ENCODE measurements around the gene SYT7. TPM values are rescaled to one million over a fixed set of nuclear protein-coding genes. Genes with fewer than 3 reads are reported as not detected.

SYT7 gene
- total and polyA plus RNA-seq, 10 donors, result 0.14 to 5.3 (median 2.3) TPM

DNA sequence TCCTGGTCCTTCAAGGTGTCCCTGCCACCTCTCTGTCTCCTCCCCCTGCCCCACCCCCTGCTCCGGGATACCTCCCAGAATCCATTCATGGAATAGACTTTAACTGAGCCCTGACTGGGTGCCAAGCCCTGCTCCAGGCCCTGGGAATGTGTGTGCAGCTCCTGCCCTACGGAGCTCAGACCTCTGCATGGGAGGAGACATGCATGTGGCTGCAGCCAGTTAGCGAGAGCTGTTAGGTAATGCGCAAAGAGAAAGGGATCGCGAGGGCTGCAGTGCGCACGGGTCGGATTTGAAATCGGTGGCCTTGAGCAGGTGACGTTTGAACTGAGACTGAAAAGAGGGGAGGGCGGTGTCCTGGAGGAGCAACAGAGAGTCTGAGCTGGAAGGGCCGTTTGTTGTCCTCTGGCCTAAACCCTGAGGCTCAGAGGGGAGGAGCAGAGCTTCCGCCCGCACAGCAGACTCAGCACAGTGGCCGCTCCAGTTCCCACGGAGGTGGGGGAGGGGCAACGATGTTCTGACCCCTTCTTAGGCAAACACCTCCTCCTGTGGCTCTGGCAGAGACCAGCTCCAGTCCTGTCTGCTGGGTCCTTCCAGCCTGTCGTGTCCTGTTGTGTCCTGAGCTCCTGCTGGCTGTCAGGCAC, 92.1 kb downstream of the SYT7 start:
- peak overlapping the region in 2 of 8 donors; percentile 2 to 8 for H3K27ac ChIP-seq
- peaks cover 0 to 14% (median 0%) of the 10 kb centered on the region in 6 donors for H3K36me3 ChIP-seq
- H3K27me3 ChIP-seq (replicated peaks in 1 of 7), result no peaks in the 10 kb centered on the region
- TF ChIP-seq POLR2AphosphoS5 (IDR thresholded peaks at IDR 0.05), result peak in 2 of 3 donors; percentile 15 to 22
- no peak for TF ChIP-seq POLR2A (IDR thresholded peaks at IDR 0.05)
- 46 to 57% (median 53%) methylated on average over 18 to 19 of the region's 19 CpGs for WGBS, 5 donors
- peak overlapping the region in 1 of 8 donors; percentile 27 for H3K4me3 ChIP-seq
- peaks cover 0 to 18% (median 9%) of the 10 kb centered on the region in 6 donors for H3K4me1 ChIP-seq
- no peak for DNase-seq
- intact Hi-C loops (cut with DNase I; ENCODE audit: low total_unique reads), result no loop called here
- H3K9me3 ChIP-seq, result no peaks in the 10 kb centered on the region

DNA sequence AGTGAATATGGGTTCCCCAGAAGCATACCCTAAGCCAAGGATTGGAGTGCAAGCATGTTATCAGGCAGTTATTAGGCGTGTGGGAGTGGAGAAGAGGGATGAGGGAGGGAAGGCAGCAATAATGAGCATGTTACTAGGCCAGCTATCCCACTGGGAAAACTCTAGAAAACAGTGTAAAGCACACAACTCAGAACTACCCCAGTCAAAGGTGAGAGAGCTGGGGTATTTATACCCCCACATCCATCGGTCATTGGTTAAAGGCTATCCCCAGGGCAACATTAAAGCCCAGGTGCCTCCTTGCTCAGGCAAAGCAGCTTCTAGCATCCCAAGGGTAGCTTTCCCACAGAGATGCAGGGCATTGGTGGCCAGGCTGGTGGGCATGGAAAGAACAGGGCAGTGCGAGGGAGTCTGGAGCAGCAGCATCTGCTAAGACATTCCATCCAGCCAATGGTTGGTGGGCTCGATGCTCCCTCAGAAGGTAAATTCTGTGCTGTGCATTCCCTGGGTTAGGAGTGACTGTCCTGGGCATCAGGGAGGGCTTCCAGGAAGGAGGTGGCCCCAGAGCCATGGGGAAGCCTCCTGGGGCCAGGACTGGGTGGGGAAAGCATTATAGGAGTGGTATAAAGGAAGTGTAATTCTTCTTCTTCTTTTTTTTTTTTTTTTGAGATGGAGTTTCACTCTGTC, 93.4 kb downstream of the SYT7 start:
- intact Hi-C loops (cut with DNase I; ENCODE audit: low total_unique reads), result no loop called here
- H3K27me3 ChIP-seq (replicated peaks in 1 of 7), result peaks cover 0 to 4% (median 0%) of the 10 kb centered on the region in 7 donors
- 89 to 97% (median 93%) methylated on average over 4 of the region's 4 CpGs for WGBS, 5 donors
- H3K4me3 ChIP-seq, result no peak overlapping the region
- no peak for TF ChIP-seq POLR2AphosphoS5 (IDR thresholded peaks at IDR 0.05)
- TF ChIP-seq, protein P1, sequence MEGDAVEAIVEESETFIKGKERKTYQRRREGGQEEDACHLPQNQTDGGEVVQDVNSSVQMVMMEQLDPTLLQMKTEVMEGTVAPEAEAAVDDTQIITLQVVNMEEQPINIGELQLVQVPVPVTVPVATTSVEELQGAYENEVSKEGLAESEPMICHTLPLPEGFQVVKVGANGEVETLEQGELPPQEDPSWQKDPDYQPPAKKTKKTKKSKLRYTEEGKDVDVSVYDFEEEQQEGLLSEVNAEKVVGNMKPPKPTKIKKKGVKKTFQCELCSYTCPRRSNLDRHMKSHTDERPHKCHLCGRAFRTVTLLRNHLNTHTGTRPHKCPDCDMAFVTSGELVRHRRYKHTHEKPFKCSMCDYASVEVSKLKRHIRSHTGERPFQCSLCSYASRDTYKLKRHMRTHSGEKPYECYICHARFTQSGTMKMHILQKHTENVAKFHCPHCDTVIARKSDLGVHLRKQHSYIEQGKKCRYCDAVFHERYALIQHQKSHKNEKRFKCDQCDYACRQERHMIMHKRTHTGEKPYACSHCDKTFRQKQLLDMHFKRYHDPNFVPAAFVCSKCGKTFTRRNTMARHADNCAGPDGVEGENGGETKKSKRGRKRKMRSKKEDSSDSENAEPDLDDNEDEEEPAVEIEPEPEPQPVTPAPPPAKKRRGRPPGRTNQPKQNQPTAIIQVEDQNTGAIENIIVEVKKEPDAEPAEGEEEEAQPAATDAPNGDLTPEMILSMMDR (IDR thresholded peaks at IDR 0.05 in 8 of 11, conservative IDR thresholded peaks at IDR 0.05 in 3 of 11), result no peak
- no peak for TF ChIP-seq POLR2A (IDR thresholded peaks at IDR 0.05)
- no peak overlapping the region for H3K27ac ChIP-seq
- H3K9me3 ChIP-seq, result no peaks in the 10 kb centered on the region
- H3K4me1 ChIP-seq, result peaks cover 0 to 18% (median 9%) of the 10 kb centered on the region in 6 donors
- DNase-seq, result no peak
- H3K36me3 ChIP-seq, result peaks cover 0 to 14% (median 0%) of the 10 kb centered on the region in 6 donors

DNA sequence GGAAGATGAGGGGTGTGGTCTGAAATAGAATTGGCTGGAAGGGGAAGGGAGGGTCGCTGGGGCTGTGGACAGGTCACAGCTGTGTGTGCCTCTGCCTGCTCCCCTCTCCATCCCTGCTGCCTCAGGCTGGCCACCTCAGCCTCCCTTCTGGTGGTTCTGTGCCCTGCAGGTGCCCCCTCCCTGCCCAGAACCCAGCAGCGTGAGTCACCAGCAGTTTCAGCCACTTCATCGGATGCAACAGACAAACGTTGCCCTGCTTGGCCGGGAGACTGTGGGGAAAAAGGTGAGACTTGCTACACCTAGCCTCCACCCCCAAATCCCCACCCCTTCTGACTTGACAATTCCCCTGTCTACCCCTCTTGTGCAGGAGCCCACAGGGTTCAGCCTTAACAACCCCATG, 94.1 kb downstream of the SYT7 start:
- peaks cover 0 to 14% (median 0%) of the 10 kb centered on the region in 6 donors for H3K36me3 ChIP-seq
- 82 to 89% (median 87%) methylated on average over 5 of the region's 5 CpGs for WGBS, 5 donors
- no peak overlapping the region for H3K27ac ChIP-seq
- H3K4me3 ChIP-seq, result no peak overlapping the region
- no peak for DNase-seq
- intact Hi-C loops (cut with DNase I; ENCODE audit: low total_unique reads), result no loop called here
- no peaks in the 10 kb centered on the region for H3K9me3 ChIP-seq
- H3K27me3 ChIP-seq (replicated peaks in 1 of 7), result peaks cover 0 to 11% (median 6%) of the 10 kb centered on the region in 7 donors
- TF ChIP-seq POLR2AphosphoS5 (IDR thresholded peaks at IDR 0.05) (no peak), POLR2A (IDR thresholded peaks at IDR 0.05) (no peak)
- TF ChIP-seq, protein P1 (IDR thresholded peaks at IDR 0.05 in 8 of 11, conservative IDR thresholded peaks at IDR 0.05 in 3 of 11), result no peak
- H3K4me1 ChIP-seq, result peaks cover 0 to 24% (median 12%) of the 10 kb centered on the region in 6 donors

DNA sequence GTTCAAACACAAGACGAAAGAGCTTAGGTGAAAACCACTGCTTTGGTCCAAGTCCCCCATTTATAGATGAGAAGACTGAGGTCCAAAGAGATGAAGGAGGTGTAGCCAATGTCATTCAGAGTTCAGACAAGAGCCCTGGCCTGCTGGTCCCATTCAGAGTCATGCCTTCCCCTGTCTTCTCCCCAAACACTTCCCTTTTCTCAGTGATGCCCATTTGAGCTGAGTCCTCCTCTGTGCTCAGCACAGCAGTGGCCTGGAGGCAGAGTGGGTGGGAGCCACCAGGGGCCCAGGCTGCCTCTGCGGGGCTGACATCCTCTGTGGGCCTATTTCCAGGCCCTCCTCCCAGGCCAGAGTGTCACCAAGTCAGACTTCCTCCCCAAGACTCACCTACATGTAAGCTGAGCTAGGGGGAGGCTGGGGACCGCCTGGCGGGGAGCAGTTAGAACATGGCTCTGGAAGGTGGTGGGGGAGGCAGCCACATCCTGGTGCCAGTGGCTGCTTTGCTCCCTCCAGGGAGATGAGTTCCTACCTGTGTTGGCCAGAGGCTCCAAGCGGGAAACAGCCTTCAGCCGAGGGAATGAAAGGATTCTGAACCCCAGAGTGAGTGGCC, 94.8 kb downstream of the SYT7 start:
- WGBS, 5 donors, result 82 to 93% (median 86%) methylated on average over 6 of the region's 6 CpGs
- H3K4me1 ChIP-seq, result peaks cover 0 to 28% (median 12%) of the 10 kb centered on the region in 6 donors
- H3K9me3 ChIP-seq, result no peaks in the 10 kb centered on the region
- TF ChIP-seq, protein P1 (IDR thresholded peaks at IDR 0.05 in 8 of 11, conservative IDR thresholded peaks at IDR 0.05 in 3 of 11), result no peak
- TF ChIP-seq POLR2AphosphoS5 (IDR thresholded peaks at IDR 0.05), result no peak
- TF ChIP-seq POLR2A (IDR thresholded peaks at IDR 0.05), result no peak
- no peak overlapping the region for H3K27ac ChIP-seq
- DNase-seq, result no peak
- intact Hi-C loops (cut with DNase I; ENCODE audit: low total_unique reads), result no loop called here
- H3K27me3 ChIP-seq (replicated peaks in 1 of 7), result peaks cover 0 to 14% (median 6%) of the 10 kb centered on the region in 7 donors
- peaks cover 0 to 14% (median 0%) of the 10 kb centered on the region in 6 donors for H3K36me3 ChIP-seq
- H3K4me3 ChIP-seq, result no peak overlapping the region

Measured in spleen (tissue), 11 donors.